MCF 10A (cell line): ENCODE results near the gene LRRC74B. TPM values are rescaled to one million over a fixed set of nuclear protein-coding genes. Genes with fewer than 3 reads are reported as not detected.

Experiments
- BruUV-seq: library from RNA; stranded (reverse); fragments of 400-500 nt; replicated peaks from 2 replicates; lab custom pipeline; 2021; lab: Mats Ljungman, UMichigan
- CTCF ChIA-PET: fragments of 300-600 bp; sonication (Branson Sonifier 250); formaldehyde crosslinking; extraction: SDS; loops from one replicate; lab custom pipeline; 2021; ENCODE audit warnings: antibody characterized with exemption, inconsistent platforms; lab: Yijun Ruan, JAX
- POLR2A ChIA-PET: fragments of 300-600, 350-650 bp; sonication (Branson Sonifier 250); formaldehyde crosslinking; extraction: SDS; loops from one replicate; lab custom pipeline; 2020; ENCODE audit warnings: antibody characterized with exemption, inconsistent platforms; lab: Yijun Ruan, JAX
- DNase-seq: peaks from one replicate; pipeline ENCODE4 v3.0.0-alpha.2; 2018; ENCODE audit not compliant: unreplicated experiment
- H3K27ac Mint-ChIP-seq: one replicate; pipeline ENCODE4 v1.8.0; 2022; ENCODE audit warnings: mild to moderate bottlenecking, low read depth, mixed read lengths; ENCODE audit not compliant: unreplicated experiment
- H3K27me3 Mint-ChIP-seq: one replicate; pipeline ENCODE4 v1.8.0; 2022; ENCODE audit warnings: mixed read lengths; ENCODE audit not compliant: insufficient read depth, unreplicated experiment
- H3K36me3 Mint-ChIP-seq: one replicate; pipeline ENCODE4 v1.8.0; 2022; ENCODE audit warnings: mild to moderate bottlenecking, moderate library complexity, mixed read lengths; ENCODE audit not compliant: insufficient read depth, unreplicated experiment
- H3K4me1 Mint-ChIP-seq: one replicate; pipeline ENCODE4 v1.8.0; 2022; ENCODE audit warnings: mixed read lengths; ENCODE audit not compliant: insufficient read depth, unreplicated experiment
- H3K4me3 Mint-ChIP-seq: one replicate; pipeline ENCODE4 v1.8.0; 2022; ENCODE audit warnings: mild to moderate bottlenecking, moderate library complexity, mixed read lengths; ENCODE audit not compliant: unreplicated experiment
- H3K9me3 Mint-ChIP-seq: one replicate; pipeline ENCODE4 v1.8.0; 2022; ENCODE audit warnings: mixed read lengths; ENCODE audit not compliant: unreplicated experiment
- intact Hi-C: fragments of 100-400 bp; cut with micrococcal nuclease; formaldehyde crosslinking; loops from 2 replicates; pipeline ENCODE4 v1.14.1; 2022
- total RNA-seq: library from RNA; stranded (reverse); gene quantifications from 2 replicates; pipeline ENCODE4 v1.2.3, GENCODE V29; 2022
- TF ChIP-seq, protein P1 (sequence below): fragments of 200-600 bp; IDR thresholded peaks from one replicate; pipeline ENCODE4 v1.8.0; 2022; ENCODE audit warnings: antibody characterized with exemption, mild to moderate bottlenecking; ENCODE audit not compliant: unreplicated experiment

The LRRC74B gene
- total RNA-seq, 1 experiment from 2014 or later: not detected

DNA sequence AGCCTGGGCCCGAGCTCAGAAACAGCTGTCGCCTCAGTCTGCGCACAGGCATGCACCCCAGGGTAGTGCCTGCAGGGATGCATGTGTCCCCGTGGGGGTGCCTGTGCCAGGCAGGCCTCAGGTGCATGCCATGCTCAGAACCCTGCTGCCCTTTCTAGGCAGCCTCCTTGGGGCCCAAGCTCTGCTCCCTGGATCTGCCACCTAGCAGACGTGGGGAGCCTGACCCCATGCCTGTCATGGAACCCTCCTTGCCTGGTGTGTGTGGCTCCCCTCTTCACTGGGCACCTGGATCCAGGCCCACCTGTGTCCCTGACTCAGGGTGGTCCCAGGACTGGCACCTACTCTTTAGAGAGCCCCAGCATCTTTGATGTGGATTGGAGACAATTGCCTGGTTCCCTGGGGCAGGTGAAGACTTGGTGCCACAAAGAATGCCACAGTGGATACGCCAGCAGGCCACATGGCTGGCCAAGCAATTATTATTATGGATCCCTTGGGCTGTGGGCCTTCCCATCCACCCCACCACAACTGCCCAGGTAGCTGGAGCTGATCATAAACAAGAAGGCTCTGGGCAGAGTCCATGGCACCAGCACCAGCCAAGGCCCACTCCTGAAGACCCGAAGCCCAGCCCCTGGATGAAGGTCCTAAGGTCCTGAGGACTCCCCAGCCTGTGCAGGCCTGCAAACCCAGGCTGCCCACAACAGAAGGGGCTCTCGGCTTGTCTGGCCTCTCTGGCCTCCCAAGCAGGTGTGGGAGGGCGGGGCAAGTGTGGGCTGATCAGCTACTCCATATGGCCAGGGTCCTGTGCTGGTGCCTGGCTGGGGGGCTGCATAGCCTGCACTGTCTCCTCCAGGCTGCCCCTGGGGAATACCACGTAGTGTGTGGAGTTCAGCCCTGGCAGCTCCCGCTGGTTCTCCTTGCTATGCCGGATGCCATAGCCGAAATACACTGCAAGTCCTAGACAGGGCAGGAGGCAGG, 17.2 kb upstream of the LRRC74B start:
- ChIA-PET POLR2A (interaction anchor here (0.7 to 1.4 kb wide), 5 partner anchors 9 to 251 kb away, joined by 3 read pairs; no protein-coding TSS in a partner anchor), CTCF (interaction anchor here (0.6 kb wide), 1 partner anchor 22 kb away, joined by 3 read pairs; no protein-coding TSS in a partner anchor)
- intact Hi-C loops: no loop called here
- no peak for DNase-seq
- TF ChIP-seq, protein P1, sequence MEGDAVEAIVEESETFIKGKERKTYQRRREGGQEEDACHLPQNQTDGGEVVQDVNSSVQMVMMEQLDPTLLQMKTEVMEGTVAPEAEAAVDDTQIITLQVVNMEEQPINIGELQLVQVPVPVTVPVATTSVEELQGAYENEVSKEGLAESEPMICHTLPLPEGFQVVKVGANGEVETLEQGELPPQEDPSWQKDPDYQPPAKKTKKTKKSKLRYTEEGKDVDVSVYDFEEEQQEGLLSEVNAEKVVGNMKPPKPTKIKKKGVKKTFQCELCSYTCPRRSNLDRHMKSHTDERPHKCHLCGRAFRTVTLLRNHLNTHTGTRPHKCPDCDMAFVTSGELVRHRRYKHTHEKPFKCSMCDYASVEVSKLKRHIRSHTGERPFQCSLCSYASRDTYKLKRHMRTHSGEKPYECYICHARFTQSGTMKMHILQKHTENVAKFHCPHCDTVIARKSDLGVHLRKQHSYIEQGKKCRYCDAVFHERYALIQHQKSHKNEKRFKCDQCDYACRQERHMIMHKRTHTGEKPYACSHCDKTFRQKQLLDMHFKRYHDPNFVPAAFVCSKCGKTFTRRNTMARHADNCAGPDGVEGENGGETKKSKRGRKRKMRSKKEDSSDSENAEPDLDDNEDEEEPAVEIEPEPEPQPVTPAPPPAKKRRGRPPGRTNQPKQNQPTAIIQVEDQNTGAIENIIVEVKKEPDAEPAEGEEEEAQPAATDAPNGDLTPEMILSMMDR: no peak
- Mint-ChIP-seq H3K4me3 (no peak overlapping the region), H3K36me3 (no peaks in the 10 kb centered on the region), H3K27ac (peak overlapping the region; percentile 49), H3K9me3 (no peaks in the 10 kb centered on the region), H3K27me3 (no peaks in the 10 kb centered on the region), H3K4me1 (peaks cover 7% of the 10 kb centered on the region)
- no TSS peak for BruUV-seq

GRCh38 chr22:21029486-21030025, 16.2 kb upstream of the LRRC74B start:
- CTCF ChIA-PET: no interaction called here
- no peaks in the 10 kb centered on the region for H3K9me3 Mint-ChIP-seq
- peaks cover 7% of the 10 kb centered on the region for H3K4me1 Mint-ChIP-seq
- intact Hi-C loops: no loop called here
- BruUV-seq: no TSS peak
- peak overlapping the region; percentile 49 for H3K27ac Mint-ChIP-seq
- no peaks in the 10 kb centered on the region for H3K36me3 Mint-ChIP-seq
- DNase-seq: no peak
- H3K27me3 Mint-ChIP-seq: no peaks in the 10 kb centered on the region
- POLR2A ChIA-PET: no interaction called here
- TF ChIP-seq, protein P1: no peak
- no peak overlapping the region for H3K4me3 Mint-ChIP-seq

DNA sequence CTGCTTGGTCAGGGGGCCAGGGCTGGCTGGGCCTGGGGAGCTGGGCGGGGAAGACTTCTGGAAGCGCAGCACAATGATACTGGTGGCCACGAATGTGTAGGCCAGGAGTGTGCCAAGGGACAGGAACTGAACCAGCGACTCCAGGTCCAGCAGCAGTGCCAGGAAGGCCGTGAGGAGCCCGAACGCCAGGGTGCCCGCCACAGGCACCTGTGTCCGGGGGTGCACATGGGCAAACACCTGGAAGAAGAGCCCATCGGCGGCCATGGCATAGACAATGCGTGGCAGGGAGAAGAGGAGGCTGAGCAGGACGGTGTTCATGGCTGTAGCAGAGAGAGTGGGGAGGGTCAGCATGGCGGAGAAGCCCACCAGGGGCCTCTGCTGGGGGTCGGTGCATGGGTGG, 15.7 kb upstream of the LRRC74B start:
- H3K36me3 Mint-ChIP-seq: no peaks in the 10 kb centered on the region
- H3K27me3 Mint-ChIP-seq: no peaks in the 10 kb centered on the region
- H3K4me1 Mint-ChIP-seq: peaks cover 7% of the 10 kb centered on the region
- intact Hi-C loops: no loop called here
- DNase-seq: no peak
- CTCF ChIA-PET: no interaction called here
- H3K27ac Mint-ChIP-seq: peak overlapping the region; percentile 49
- no peaks in the 10 kb centered on the region for H3K9me3 Mint-ChIP-seq
- BruUV-seq: no TSS peak
- POLR2A ChIA-PET: no interaction called here
- no peak overlapping the region for H3K4me3 Mint-ChIP-seq
- TF ChIP-seq, protein P1: no peak
